Measurements from ENCODE around the gene PNLIP. TPM values are rescaled to one million over a fixed set of nuclear protein-coding genes. Genes with fewer than 3 reads are reported as not detected.

Gene PNLIP
- total RNA-seq, 1 donor from 2014 or later = not detected

GRCh38 chr10:116611153-116611545 lies 65.4 kb downstream of the PNLIP start:
- Mint-ChIP-seq H3K9me3 (ENCODE audit: unreplicated experiment) (no peaks in the 10 kb centered on the region), H3K4me1 (ENCODE audit: unreplicated experiment) (no peaks in the 10 kb centered on the region), H3K4me3 (ENCODE audit: unreplicated experiment) (no peak overlapping the region), H3K27me3 (ENCODE audit: unreplicated experiment) (peaks cover 12% of the 10 kb centered on the region), H3K27ac (ENCODE audit: unreplicated experiment) (no peak overlapping the region), H3K36me3 (ENCODE audit: low read depth, unreplicated experiment) (no peaks in the 10 kb centered on the region)
- no peak for TF ChIP-seq CTCF (IDR thresholded peaks at IDR 0.05; ENCODE audit: unreplicated experiment)
- DNase-seq (ENCODE audit: low spot score) = no peak

GRCh38 chr10:116612107-116612769 lies 66.5 kb downstream of the PNLIP start:
- Mint-ChIP-seq H3K27ac (ENCODE audit: unreplicated experiment) (no peak overlapping the region), H3K9me3 (ENCODE audit: unreplicated experiment) (no peaks in the 10 kb centered on the region), H3K4me3 (ENCODE audit: unreplicated experiment) (no peak overlapping the region), H3K27me3 (ENCODE audit: unreplicated experiment) (peaks cover 11% of the 10 kb centered on the region), H3K4me1 (ENCODE audit: unreplicated experiment) (no peaks in the 10 kb centered on the region), H3K36me3 (ENCODE audit: low read depth, unreplicated experiment) (no peaks in the 10 kb centered on the region)
- no peak for TF ChIP-seq CTCF (IDR thresholded peaks at IDR 0.05; ENCODE audit: unreplicated experiment)
- no peak for DNase-seq (ENCODE audit: low spot score)

GRCh38 chr10:116613471-116613870 lies 67.7 kb downstream of the PNLIP start:
- H3K4me1 Mint-ChIP-seq (ENCODE audit: unreplicated experiment) = no peaks in the 10 kb centered on the region
- no peaks in the 10 kb centered on the region for H3K36me3 Mint-ChIP-seq (ENCODE audit: low read depth, unreplicated experiment)
- DNase-seq (ENCODE audit: low spot score) = no peak
- peaks cover 10% of the 10 kb centered on the region for H3K27me3 Mint-ChIP-seq (ENCODE audit: unreplicated experiment)
- no peak overlapping the region for H3K27ac Mint-ChIP-seq (ENCODE audit: unreplicated experiment)
- no peaks in the 10 kb centered on the region for H3K9me3 Mint-ChIP-seq (ENCODE audit: unreplicated experiment)
- no peak for TF ChIP-seq CTCF (IDR thresholded peaks at IDR 0.05; ENCODE audit: unreplicated experiment)
- no peak overlapping the region for H3K4me3 Mint-ChIP-seq (ENCODE audit: unreplicated experiment)

GRCh38 chr10:116614796-116615195 lies 69.1 kb downstream of the PNLIP start:
- H3K4me3 Mint-ChIP-seq (ENCODE audit: unreplicated experiment) = peak overlapping the region; percentile 14

More at GRCh38 chr10:116614796-116615195, 69.1 kb downstream of the PNLIP start:
- Mint-ChIP-seq H3K36me3 (ENCODE audit: low read depth, unreplicated experiment) (no peaks in the 10 kb centered on the region), H3K27me3 (ENCODE audit: unreplicated experiment) (peaks cover 7% of the 10 kb centered on the region), H3K27ac (ENCODE audit: unreplicated experiment) (no peak overlapping the region), H3K4me1 (ENCODE audit: unreplicated experiment) (no peaks in the 10 kb centered on the region), H3K9me3 (ENCODE audit: unreplicated experiment) (no peaks in the 10 kb centered on the region)
- no peak for TF ChIP-seq CTCF (IDR thresholded peaks at IDR 0.05; ENCODE audit: unreplicated experiment)
- no peak for DNase-seq (ENCODE audit: low spot score)

All from endothelial cell (in vitro differentiated cells).